ENCODE results near the gene ZNF277. TPM values are rescaled to one million over a fixed set of nuclear protein-coding genes. Genes with fewer than 3 reads are reported as not detected.

ZNF277 gene
- total and polyA plus RNA-seq, 4 donors = 11.9 to 47.6 (median 24.9) TPM

- Histone ChIP-seq H3K27me3 (ENCODE audit: control insufficient read depth in 3 of 3, insufficient read depth in 3 of 3, low read length in 2 of 3) (no peaks in the 10 kb centered on the region), H3K27ac (ENCODE audit: low read depth in 1 of 2, low read length in 1 of 2) (no peak overlapping the region), H3K4me3 (no peak overlapping the region), H3K4me1 (ENCODE audit: control insufficient read depth in 5 of 5, insufficient read depth in 5 of 5, low read length in 5 of 5) (peaks cover 4 to 35% (median 21%) of the 10 kb centered on the region in 5 donors), H3K9me3 (ENCODE audit: control insufficient read depth in 4 of 4, insufficient read depth in 3 of 4, low read length in 3 of 4) (no peaks in the 10 kb centered on the region), H3K9ac (ENCODE audit: insufficient read depth in 1 of 2, low read length in 2 of 2) (no peak overlapping the region), H3K36me3 (ENCODE audit: control insufficient read depth in 4 of 4, insufficient read depth in 4 of 4, low read length in 4 of 4) (no peaks in the 10 kb centered on the region)
- no peak for TF ChIP-seq CTCF (IDR thresholded peaks at IDR 0.05; ENCODE audit: control extremely low read depth, extremely low read depth)
- DNase-seq (peak; percentile 69 to 84 (median 71)), ATAC-seq (ENCODE audit: insufficient read depth, low FRiP score) (peak; percentile 63)
- whole genome bisulfite sequencing, 2 donors = 42 to 44% methylated on average over 2 of the region's 2 CpGs
Observed at GRCh38 chr7:112162142-112162766, 44.2 kb upstream of the ZNF277 start.

GRCh38 chr7:112162784-112163506, 43.5 kb upstream of the ZNF277 start:
- 56 to 72% methylated on average over 6 of the region's 6 CpGs for WGBS, 2 donors
- peaks cover 4 to 35% (median 21%) of the 10 kb centered on the region in 5 donors for H3K4me1 ChIP-seq (ENCODE audit: control insufficient read depth in 5 of 5, insufficient read depth in 5 of 5, low read length in 5 of 5)
- H3K9ac ChIP-seq (ENCODE audit: insufficient read depth in 1 of 2, low read length in 2 of 2) = no peak overlapping the region
- no peaks in the 10 kb centered on the region for H3K27me3 ChIP-seq (ENCODE audit: control insufficient read depth in 3 of 3, insufficient read depth in 3 of 3, low read length in 2 of 3)
- no peaks in the 10 kb centered on the region for H3K9me3 ChIP-seq (ENCODE audit: control insufficient read depth in 4 of 4, insufficient read depth in 3 of 4, low read length in 3 of 4)
- no peak for TF ChIP-seq CTCF (IDR thresholded peaks at IDR 0.05; ENCODE audit: control extremely low read depth, extremely low read depth)
- ATAC-seq (ENCODE audit: insufficient read depth, low FRiP score) (no peak), DNase-seq (no peak)
- no peaks in the 10 kb centered on the region for H3K36me3 ChIP-seq (ENCODE audit: control insufficient read depth in 4 of 4, insufficient read depth in 4 of 4, low read length in 4 of 4)
- H3K27ac ChIP-seq (ENCODE audit: low read depth in 1 of 2, low read length in 1 of 2) = no peak overlapping the region
- no peak overlapping the region for H3K4me3 ChIP-seq

GRCh38 chr7:112167147-112167546, 39.3 kb upstream of the ZNF277 start:
- peaks cover 0 to 2% (median 0%) of the 10 kb centered on the region in 4 donors for H3K36me3 ChIP-seq (ENCODE audit: control insufficient read depth in 4 of 4, insufficient read depth in 4 of 4, low read length in 4 of 4)
- H3K9ac ChIP-seq (ENCODE audit: insufficient read depth in 1 of 2, low read length in 2 of 2) = no peak overlapping the region
- peaks cover 4 to 12% (median 8%) of the 10 kb centered on the region in 5 donors for H3K4me1 ChIP-seq (ENCODE audit: control insufficient read depth in 5 of 5, insufficient read depth in 5 of 5, low read length in 5 of 5)
- no peak for DNase-seq
- H3K27me3 ChIP-seq (ENCODE audit: control insufficient read depth in 3 of 3, insufficient read depth in 3 of 3, low read length in 2 of 3) = no peaks in the 10 kb centered on the region
- no peak overlapping the region for H3K4me3 ChIP-seq
- 78 to 84% methylated on average over 3 of the region's 3 CpGs for WGBS, 2 donors
- ATAC-seq (ENCODE audit: insufficient read depth, low FRiP score) = no peak
- H3K27ac ChIP-seq (ENCODE audit: low read depth in 1 of 2, low read length in 1 of 2) = no peak overlapping the region
- H3K9me3 ChIP-seq (ENCODE audit: control insufficient read depth in 4 of 4, insufficient read depth in 3 of 4, low read length in 3 of 4) = no peaks in the 10 kb centered on the region
- no peak for TF ChIP-seq CTCF (IDR thresholded peaks at IDR 0.05; ENCODE audit: control extremely low read depth, extremely low read depth)

Measured in lung (tissue), 12 donors.